Tongue (tissue), 2 donors: ENCODE measurements around the gene EEF1AKMT3. TPM values are rescaled to one million over a fixed set of nuclear protein-coding genes. Genes with fewer than 3 reads are reported as not detected.
"Not testable (repeated sequence)": the region's sequence is repeated elsewhere in the genome, so short reads cannot be mapped to it uniquely, and the experiment has no call there.

ENCODE experiments used
- DNase-seq: peaks from one replicate; pipeline ENCODE4 v3.0.0-alpha.2; 2015
- total RNA-seq: library from RNA; depleted of rRNA; stranded (reverse); fragments of >200 nt; gene quantifications from one replicate; pipeline ENCODE4 v1.2.3, GENCODE V29; 2014

The EEF1AKMT3 gene
- total RNA-seq, 1 donor from 2014 or later, result 10.1 TPM

DNA sequence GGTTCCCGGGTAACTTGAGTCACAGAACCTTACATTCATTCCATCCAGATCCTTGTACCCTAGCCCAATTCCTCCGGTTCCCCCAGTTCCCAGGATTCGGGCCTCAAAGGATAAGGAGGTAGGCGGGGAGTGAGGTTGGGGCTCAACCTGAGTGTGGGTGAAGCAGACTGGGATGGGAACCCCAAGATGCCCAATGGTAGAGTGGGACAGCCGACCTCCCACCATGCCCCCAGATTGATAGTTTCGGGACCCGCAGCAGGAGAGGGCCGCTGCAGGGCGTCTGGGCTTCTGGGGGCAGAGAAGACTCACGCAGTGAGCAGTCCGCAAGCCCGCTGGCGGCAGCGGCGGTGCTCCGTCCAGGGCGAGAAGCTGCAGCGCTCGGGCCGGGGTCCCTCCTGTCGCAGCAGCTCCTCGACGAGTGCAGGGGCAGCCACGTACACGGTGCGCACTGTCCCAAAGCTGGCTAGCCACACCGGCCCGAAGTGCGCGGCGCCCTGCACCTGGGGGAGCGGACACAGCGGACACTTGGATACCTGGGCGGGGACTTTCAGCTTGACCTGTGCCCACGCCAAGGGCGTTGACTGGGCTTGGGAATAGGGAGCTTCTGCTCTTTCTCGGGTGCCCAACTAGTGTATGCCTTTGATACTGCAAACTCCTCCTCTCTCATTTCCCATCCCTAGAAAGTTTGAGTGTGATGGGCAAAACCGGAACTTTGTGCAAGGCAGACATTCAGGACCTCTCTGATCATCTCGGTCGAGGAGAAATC is 6.5 kb upstream of the EEF1AKMT3 start:
- no peak for DNase-seq

DNA sequence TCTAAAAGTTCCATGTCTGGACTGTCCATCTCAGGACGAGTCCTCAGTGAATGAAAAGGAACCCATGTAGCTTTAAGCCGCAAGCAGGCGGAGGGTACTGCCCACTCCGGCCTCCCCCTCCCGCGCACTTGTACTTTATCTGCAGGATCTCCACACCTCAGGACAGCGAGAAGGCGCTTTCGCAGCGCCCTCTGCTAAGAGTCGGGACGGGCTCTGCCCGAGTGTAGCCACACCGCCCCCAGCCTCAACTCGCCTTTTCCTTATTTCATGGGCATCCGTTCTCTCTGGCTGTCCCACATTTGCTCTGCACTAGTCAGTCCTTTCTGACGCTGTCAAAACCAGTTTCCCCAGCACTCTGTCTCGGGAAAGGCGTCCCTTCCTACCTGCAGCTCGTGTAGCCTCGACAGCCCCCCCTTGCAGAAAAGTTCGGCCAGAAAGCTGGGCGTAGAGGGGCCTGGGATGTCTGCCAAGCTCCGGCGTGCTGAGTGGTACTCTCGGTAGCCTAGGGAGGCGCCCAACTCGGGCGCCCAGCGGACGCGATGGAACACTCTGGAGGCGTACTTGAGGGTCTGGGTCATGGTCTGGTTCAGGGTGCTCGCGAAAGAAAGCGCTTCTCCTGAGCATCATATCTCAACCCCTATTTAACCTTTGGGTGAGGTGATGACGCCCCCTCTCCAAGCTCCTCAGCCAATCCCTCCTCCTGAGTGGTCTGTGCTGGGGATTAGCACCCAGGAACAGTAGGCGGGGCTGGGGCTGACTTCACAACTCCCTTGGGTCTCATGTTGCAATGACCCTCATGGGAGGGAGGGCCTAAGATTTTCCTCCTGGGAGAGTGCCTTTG is 5.7 kb upstream of the EEF1AKMT3 start, which contains the start of gene CYP27B1:
TSS of gene CYP27B1 (minus strand) at position 615 of the 841 bp plus-strand sequence. CDS start at position 578, 37 bp downstream.
- DNase-seq, result no peak

DNA sequence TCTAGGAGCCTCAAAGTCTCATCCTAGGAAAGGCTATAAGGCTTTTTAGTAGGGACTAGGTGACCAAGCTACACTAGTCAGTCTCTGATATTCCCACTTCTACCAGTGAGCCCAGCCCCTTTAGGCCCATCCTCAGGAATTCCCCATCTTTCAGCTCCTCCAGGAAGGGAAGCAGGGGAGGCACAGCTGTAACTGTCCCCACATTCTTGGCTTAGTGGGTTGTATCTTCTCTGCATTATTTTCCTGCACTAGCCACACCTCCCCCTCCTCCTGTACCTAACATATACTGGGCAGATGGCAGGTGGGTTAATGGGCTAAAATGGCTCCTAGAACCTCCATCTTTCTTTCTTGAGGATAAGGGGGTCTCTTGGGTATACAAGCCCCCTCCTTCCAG is 5.1 kb upstream of the EEF1AKMT3 start:
- no peak for DNase-seq

DNA sequence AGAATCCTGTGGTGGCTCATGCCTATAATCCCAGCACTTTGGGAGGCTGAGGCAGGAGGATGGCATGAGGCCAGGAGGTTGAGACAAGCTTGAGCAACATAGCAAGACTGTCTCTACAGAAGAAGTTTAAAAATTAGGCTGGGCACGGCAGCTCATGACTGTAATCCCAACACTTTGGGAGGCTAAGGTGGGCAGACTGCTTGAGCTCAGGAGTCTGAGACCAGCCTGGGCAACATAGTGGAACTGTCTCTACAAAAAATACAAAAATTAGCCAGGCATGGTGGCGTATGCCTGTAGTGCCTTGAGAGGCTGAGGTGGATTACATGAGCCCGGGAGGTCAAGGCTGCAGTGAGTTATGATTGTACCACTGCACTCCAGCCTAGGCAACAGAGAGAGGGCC is 4.5 kb upstream of the EEF1AKMT3 start:
- no peak for DNase-seq

DNA sequence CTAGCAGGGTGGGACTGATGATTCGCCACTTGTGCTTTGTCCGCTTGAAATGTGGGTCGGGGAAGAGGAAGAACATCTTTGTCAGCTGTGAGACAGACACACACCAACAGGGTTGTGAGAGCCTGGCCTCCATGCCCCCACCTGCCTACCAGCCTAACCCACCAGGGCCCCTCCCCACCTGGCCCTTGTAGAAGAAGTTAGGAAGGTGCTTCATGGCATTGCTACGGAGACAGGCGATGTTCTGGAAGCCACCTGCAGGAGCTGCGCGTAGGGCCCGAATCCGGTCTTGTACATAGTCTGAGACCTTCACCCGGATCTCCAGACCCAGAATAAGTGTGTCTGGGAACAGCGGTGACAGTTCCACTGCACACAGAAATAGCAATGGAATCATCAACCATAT is 2.8 kb upstream of the EEF1AKMT3 start:
- DNase-seq, result no peak

DNA sequence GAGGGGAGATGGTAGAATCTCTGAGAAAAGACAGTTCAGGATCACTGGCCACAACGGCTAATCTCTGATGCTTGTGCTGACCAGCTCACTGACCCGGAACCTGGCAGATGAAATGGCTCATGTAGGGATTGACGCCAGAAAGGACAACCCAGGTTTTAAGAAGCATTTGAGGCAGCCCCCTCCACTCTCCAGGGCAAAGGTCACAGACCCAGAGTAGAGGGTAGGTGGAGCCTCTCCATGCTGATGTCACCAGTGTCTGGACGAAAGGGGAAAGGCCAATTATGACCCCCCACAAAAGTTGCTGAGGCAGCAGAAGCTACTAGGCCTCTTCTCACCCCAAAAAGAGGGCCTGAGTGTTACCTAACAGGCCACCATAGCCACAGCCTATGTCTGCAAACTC is 1.7 kb upstream of the EEF1AKMT3 start:
- no peak for DNase-seq

DNA sequence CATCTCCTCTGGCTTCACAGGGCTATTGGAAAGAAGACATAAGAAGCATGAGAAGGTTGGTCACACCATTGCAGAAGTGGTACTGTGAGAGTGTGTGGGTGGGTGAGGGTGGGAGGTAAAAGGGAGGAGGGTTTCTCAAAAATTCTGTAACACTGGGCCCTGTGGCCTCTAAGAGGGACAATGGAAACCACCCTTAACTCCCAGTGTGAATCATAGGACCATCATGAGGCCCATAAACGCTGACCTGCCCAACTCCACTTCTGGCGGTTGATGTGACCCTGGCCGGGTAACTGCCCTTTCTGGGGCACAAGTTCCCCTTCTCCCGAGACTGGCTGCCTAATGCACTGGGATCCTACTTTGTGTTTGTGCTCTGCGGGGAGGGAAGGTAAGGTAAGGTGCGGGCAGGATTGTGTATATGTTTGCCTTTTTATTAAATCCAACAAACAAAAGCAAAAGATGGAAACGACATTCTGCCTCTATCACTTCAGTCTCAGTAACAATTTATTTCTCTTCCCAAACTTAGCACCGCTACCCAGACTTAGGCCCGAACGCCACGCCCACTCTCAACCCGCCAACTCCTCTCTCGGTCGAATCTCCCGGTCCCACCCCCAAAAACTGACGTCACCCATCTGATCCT is 1.1 kb upstream of the EEF1AKMT3 start:
- peak; percentile 97 for DNase-seq

DNA sequence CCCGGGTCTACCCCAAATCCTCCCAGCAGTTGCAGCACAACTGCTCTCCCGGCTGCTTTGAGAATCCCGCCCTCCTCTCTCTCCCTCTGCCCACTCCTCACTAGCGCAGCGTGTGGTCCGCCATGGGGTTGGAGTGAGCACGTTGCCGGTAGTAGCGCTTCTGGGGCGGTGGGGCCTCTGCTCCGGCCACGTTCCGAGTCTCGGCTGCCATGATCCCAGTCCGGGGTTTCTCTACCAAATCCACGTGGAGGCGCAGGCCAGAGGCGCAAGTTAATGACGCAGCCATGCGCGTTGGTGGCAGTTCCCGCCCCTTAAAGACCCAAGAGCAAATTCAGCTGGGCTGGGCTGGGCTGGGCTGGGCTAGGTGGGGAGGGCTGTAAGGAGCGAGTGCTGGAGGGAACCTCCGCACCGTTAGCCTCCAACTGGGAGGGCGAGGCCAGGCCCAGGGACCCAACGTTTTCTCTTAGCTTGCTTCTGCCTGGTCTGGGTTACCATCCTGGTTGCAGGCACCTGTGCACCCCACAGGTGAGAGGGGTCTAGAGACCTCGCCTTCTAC is 463 bp upstream of the EEF1AKMT3 start, which contains the start of gene METTL1:
TSS of gene METTL1 (minus strand) at position 233 of the 556 bp plus-strand sequence. CDS start at position 211, 22 bp downstream.
- peak; percentile 99 for DNase-seq

DNA sequence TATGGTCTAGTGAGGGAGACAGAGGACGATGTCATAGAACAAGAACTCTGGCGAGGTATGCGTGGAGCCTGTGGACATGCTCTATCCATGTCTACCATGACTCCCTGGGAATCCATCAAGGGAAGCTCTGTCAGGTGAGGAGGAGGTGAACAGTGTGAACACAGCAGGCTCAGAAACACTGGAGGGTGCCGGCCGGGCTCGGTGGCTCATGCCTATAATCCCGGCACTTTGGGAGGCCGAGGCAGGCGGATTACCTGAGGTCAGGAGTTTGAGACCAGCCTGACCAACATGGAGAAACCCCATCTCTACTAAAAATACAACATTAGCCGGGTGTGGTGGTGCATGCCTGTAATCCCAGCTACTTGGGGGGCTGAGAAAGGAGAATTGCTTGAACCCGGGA is 2.2 kb downstream of the EEF1AKMT3 start:
- DNase-seq, result not testable (repeated sequence)

DNA sequence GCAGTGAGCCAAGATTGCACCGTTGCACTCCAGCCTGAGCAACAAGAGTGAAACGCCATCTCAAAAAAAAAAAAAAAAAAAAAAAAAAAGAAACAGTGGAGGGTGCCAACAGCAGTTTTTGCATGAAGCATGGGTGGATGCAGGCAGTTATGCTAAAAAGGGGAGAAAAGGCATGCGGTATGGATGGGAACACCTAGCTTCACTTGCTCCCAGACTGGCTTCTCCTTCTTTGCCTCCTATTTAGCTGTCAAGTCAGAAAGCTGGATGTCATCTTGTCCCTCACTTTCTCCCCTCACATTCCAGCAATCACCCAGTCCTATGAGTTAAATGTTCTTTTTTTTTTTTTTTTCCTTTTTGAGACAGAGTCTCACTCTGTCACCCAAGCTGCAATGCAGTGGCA is 2.6 kb downstream of the EEF1AKMT3 start:
- DNase-seq, result no peak

DNA sequence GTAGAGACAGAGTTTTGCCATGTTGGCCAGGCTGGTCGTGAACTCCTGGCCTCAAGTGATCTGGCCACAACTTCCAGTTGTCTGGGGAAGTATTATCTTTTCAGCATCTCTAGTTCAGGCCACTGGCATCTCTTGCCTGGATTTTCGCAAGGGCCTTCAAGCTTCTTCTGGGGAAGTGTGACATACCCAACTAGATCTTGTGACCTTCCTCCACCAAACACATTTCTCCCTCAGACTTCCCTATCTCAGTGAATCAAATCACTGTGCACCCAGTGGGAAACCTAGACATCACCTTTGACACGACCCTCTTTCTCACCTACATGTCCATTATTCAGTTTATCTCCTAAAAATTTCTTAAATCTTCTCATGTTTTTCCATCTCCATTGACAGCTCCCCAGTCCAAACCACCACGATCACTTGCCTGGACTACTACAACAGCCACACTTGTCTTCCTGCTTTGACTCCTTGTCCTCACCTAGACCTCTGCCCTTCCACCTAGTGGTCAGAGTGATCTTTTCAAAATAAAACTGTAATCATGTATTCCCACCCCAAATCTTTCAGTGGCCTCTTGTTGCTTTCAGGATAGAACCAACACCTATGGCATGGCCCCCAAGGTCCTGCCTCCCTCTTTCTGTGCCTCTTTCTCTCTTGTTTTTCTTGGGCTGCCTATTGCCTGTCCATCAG is 3.3 kb downstream of the EEF1AKMT3 start:
- no peak for DNase-seq

DNA sequence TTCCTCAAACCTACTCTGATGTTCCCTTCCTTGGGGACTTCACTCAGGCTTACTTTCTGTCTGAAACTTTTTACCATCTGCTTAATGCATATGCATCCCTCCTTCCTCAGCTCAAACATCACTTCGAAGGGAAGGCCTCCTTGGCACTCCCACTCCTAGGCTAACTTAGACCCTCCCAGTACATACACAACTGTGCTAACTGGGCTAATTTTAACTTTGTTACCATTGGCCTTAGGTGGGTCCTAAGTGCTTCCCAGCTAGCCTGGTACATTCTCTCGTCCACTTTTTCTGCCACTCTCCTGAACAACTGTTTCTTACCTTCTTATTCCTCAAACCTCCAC is 3.8 kb downstream of the EEF1AKMT3 start:
- no peak for DNase-seq

DNA sequence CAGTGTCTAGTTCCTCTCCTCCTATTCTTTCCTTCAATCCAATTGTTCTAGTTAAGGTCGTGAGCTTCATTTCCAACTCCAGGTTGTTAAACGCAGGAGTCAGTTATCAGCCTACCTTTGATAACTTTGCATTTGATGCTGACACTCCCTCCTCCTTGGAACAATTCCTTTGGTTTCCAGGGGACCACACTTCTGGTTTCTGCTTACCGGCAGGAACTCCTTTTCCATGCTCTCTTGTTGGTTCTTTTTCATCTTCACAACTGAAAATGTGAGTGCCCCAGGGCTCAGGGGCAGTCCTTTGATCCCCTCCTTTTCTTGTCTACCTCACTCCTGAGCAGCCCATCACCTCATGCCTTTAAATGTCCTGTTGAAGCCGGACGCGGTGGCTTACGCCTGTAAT is 5.0 kb downstream of the EEF1AKMT3 start:
- no peak for DNase-seq

DNA sequence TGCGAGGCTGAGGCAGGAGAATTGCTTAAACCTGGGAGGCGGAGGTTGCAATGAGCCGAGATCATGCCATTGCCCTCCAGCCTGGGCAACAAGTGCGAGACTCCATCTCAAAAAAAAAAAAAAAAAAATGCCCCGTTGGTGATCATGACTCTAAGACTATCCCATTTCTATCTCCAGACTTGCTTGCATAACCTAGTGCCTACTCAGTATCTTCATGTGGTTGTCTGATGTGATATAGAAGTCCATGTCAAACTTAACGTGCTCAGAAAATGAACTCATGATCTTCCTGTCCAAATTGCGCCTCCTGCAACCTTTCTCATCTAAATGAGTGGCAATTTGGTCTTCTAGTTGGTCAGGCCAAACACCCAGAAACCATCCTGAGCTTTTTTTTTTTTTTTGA is 5.5 kb downstream of the EEF1AKMT3 start:
- no peak for DNase-seq

DNA sequence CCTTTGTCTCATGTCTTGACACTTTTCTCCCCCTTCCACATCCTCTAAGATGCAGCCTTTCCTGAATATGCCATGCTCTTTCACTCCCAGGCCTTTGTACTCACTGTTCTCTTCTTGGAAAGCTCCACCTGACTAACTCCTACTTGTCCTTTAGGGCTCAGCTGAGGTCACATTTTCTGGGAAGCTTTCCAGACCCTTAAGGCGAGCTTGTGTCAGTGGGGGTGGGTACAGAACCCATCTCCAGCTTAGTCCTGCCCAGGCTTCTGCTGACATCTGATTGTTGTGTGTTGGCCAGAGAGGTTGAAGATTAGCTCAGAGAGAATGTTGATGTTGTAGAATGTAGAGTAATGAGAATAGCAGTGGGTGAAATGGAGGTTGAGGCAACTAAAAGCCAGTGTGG is 7.3 kb downstream of the EEF1AKMT3 start:
- no peak for DNase-seq

DNA sequence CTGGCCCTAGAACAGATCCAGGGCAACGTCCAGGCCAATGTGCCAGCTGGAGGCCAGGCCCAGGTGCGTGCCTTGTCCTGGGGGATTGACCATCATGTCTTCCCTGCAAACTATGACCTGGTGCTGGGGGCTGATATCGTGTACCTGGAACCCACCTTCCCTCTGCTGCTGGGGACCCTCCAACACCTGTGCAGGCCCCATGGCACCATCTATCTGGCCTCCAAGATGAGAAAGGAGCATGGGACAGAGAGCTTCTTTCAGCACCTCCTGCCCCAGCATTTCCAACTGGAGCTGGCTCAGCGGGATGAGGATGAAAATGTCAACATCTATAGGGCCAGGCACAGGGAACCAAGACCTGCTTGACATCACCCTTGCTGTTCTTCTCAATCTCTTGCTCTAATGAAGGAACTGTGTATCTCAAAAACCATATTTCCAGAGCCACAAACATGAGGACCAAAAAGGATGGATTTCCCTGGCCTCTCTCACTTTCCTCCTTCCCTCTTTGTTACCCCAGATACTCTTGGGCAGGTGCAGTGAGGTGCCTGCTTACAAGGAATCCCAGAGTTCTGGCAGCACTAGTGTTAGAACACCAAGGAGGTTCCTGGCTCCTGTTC is 8.0 kb downstream of the EEF1AKMT3 start:
- DNase-seq, result no peak

DNA sequence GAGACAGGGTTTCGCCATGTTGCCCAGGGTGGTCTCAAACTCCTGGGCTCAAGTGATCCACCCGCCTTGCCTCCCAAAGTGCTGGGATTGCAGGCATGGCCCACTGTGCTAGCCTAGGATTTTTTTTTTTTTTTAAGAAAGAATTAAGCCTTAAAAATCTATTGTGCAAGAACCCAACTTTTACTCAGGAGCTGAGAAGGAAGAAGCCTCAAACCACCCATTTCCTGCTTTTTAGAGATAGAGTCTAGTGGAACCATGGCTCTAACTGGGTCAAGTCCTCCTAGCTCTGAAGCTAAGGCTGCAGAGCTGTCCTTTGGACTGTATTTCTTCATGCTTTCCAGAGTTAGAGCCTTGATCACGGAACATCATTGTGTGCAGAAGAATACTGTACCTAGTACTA is 8.8 kb downstream of the EEF1AKMT3 start:
- no peak for DNase-seq

DNA sequence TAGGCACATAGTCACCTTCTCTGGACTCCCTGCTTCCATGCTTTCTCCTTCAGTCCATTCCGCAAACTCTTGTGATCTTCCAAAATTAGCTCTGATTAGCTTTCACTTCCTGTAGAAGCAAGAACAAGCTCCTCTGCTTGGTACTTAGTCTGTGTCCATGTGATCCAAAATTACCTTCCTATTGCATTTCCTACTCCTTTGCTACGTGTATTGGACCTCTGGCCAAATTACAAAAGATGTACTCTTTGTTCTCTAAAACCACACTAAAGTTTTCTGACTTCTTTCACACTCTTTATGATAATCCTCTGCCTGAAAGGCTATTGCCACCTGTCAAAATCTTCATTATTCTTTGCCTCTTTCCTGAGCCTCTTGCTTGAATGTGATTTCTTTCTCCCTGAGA is 9.4 kb downstream of the EEF1AKMT3 start:
- DNase-seq, result no peak

DNA sequence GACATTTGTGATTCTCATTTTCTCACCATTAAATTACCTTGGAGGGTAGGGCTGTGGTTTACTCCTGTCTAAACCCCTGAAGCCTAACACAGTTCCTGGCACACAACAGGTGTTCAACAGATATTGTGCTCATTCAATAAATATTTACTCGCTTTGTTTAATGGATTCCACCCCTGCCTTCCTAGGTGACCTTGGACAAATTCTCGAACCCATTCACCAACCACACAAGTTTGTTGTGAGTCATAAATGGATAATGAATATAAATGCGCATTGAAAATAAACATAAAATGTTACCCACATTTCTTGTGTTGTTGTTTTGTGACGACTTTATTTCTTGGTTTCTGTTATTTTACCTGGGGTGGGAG is 9.8 kb downstream of the EEF1AKMT3 start:
- no peak for DNase-seq

DNA sequence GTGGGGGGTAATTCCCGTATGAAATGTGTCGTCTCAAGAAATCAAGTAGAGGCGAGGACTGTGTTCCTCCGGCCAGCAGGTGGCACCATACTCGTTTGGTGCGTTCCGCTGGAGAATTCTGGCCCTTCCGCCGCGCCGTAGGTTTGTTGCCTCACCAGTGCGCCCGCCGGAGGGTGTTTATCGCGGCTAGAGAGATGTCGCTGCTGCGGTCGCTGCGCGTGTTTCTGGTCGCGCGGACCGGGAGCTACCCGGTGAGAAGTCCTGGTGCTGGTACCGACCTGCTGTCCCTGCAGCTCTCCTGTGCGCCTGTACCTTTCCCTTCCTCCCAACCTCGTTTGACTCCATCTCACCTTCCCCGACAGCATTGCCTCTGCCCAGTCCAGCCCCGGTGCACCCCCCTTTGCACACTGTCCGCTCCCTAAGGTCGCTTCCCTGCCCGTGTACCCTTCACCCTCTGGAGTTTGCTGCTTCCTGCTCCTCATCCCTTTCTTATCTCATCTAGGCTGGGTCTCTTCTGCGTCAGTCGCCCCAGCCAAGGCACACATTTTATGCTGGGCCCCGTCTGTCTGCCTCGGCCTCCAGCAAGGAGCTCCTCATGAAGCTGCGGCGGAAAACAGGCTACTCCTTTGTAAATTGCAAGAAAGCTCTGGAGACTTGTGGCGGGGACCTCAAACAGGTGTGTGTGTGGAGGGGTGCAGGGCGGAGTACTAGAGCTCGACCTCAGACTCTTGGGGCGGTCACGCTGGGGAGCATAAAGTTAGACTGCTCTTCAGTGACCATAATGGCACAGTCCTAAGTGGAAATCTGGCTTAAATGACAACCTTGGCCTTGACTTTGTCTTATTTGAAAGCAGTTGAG is 10.4 kb downstream of the EEF1AKMT3 start, which contains the start of gene TSFM:
TSS of gene TSFM (plus strand) at position 180 of the 858 bp plus-strand sequence. CDS start at position 195, 15 bp downstream.
- DNase-seq, result peak; percentile 98

DNA sequence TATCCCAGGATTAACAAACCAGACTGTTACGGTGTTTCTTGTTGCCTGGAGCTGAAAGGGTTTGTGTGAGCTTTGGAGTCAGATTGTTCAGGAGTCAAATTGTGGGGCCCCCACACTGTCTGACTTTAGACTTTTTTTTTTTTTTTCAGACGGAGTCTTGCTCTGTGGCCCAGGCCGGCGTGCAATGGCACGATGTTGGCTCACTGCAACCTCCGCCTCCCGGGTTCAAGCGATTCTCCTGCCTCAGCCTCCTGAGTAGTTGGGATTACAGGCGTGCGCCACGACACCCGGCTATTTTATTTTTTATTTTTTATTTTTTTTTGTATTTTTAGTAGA is 11.0 kb downstream of the EEF1AKMT3 start:
- no peak for DNase-seq
